A172 (cell line): ENCODE results near the gene NUDT15. TPM values are rescaled to one million over a fixed set of nuclear protein-coding genes. Genes with fewer than 3 reads are reported as not detected.

ENCODE experiments used
- total RNA-seq: library from RNA; depleted of rRNA; stranded (reverse); fragments of >200 nt; shearing (Covaris generic); gene quantifications from 2 replicates; pipeline ENCODE4 v1.2.3, GENCODE V29; 2014; rRNA removed

Gene NUDT15
- total RNA-seq, 1 experiment from 2014 or later: 37.2 TPM

Other genes with a start within 250 kb of the NUDT15 start
- gene SUCLA2, start 36.5 kb upstream of the NUDT15 start, total RNA-seq: 64.4 and 74.4 TPM in 2 replicates
- 37.6 and 40.4 TPM in 2 replicates for gene MED4, start 57.4 kb downstream of the NUDT15 start, total RNA-seq
- gene ITM2B, start 195.5 kb downstream of the NUDT15 start, total RNA-seq: 147 and 160 TPM in 2 replicates